Right lobe of liver (tissue), 6 donors: ENCODE measurements around the gene HDHD3. TPM values are rescaled to one million over a fixed set of nuclear protein-coding genes. Genes with fewer than 3 reads are reported as not detected.
A peak's percentile ranks its signal among the peaks of the same experiment; 100 is the strongest.

Experiments
- ATAC-seq, 4 donors: fragments of 200-7000 bp; cut with Tn5 transposase; one replicate each; pipeline ENCODE4 v1.9.1; 2020; ENCODE audit warnings: mild to moderate bottlenecking in 4 of 4, moderate library complexity in 4 of 4
- DNase-seq, 3 donors: peaks; one replicate each; pipeline ENCODE4 v3.0.0-alpha.2; 2020
- H3K27ac ChIP-seq, 3 donors: fragments of 200-600 bp; one replicate each; pipeline ENCODE4 v1.8.0; 2022
- H3K27me3 ChIP-seq, 2 donors: fragments of 200-600 bp; one replicate each; pipeline ENCODE4 v1.8.0; 2022
- H3K36me3 ChIP-seq, 4 donors: fragments of 200-600 bp; sonication (generic) in 1 of 4; one replicate each; pipeline versions ENCODE4 v1.5.1 to v1.8.0; 2017 to 2022; ENCODE audit warnings: control low read depth in 1 of 4
- H3K4me1 ChIP-seq, 4 donors: fragments of 200-600 bp; sonication (generic) in 1 of 4; one replicate each; pipeline versions ENCODE4 v1.5.1 to v1.8.0; 2017 to 2022; ENCODE audit warnings: control low read depth in 1 of 4
- H3K4me3 ChIP-seq, 3 donors: fragments of 200-600 bp; one replicate each; pipeline ENCODE4 v1.8.0; 2022
- H3K9me3 ChIP-seq, 4 donors: fragments of 200-600 bp; sonication (generic) in 1 of 4; one replicate each; pipeline versions ENCODE4 v1.5.1 to v1.8.0; 2017 to 2022; ENCODE audit warnings: control low read depth in 1 of 4
- CTCF ChIP-seq, 4 donors: fragments of 200-600 bp in 3 of 4; fragments of 450-650 bp in 1 of 4; IDR thresholded peaks; one replicate each; pipeline versions ENCODE4 v1.5.1 to v1.8.0; 2016 to 2022; ENCODE audit warnings: antibody characterized with exemption in 4 of 4, mild to moderate bottlenecking in 2 of 4
- POLR2A ChIP-seq: fragments of 450-650 bp; IDR thresholded peaks from one replicate; pipeline ENCODE4 v1.6.1; 2017; ENCODE audit warnings: antibody characterized with exemption, mild to moderate bottlenecking
- WGBS: methylation state at CpG from one replicate; pipeline ENCODE4 v1.1.6; 2018; ENCODE audit warnings: low coverage, low lambda C conversion rate; ENCODE audit not compliant: insufficient coverage; ENCODE audit errors: missing lambda C conversion rate; 5-methylcytosine and 5-hydroxymethylcytosine counted together
- intact Hi-C, 2 donors: fragments of 100-400 bp; cut with DNase I; formaldehyde crosslinking; loops; one replicate each; pipeline versions ENCODE4 v1.11.2 to v1.14.1; 2022
- total RNA-seq, 6 experiments: library from RNA; depleted of rRNA in 2 of 6; stranded (reverse); fragments of >200 nt in 2 of 6; fragmentation: NEBNext Ultra II Directional in 3 of 6; extraction: Animal tissue kit (Norgen Biotek cat#: 25700) in 3 of 6; gene quantifications; one replicate each; pipeline versions ENCODE4 v1.1.0 to v1.2.4, GENCODE V29; 2016 to 2023
- donor health status: DM: no; HTN: yes; CAD: no.
- donor health status: DM: no; HTN: no; CAD: no.
- donor health status: DM: no; HTN: no; CAD: no.
- donor health status: DM: no; HTN: yes; CAD: no.
- donor health status: DM: no; HTN: yes; CAD: no.

The HDHD3 gene
- total RNA-seq, 6 experiments from 2014 or later: 36.5 to 70.5 (median 67.1) TPM

DNA sequence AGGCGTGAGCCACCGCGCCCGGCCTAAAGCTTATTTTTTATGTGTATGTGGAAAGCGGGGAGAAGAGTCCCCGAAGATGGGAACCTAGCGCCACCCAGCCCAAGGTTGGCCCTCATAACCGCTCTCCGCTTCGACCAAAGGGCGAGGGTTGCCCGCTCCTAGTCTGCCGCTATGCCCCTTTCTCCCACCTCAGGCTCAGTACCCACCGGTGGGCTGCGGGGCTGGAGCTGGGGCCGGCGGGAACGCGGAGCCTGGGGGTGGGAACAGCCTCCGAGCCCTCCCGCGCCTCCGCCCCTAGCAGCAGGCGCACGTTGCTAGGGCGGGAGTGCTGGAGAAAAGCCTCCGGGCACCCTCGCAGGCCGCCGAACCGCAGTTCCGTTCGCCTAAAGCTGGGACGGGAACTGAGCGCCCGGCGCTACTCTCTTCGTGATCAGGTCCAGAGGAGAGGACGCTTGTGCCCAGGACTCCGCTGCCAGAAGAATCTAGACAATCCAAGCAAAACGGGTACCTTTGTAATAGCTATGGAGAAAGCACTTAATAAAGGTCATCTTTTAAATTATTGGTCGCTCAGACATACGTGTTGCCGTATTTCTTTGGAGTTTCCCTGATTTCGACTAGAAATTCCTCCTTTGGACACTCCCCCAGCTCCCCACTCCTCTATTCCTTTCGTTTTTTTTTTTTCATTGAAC, 36.6 kb downstream of the HDHD3 start, which contains the start of gene WDR31:
Gene WDR31, minus strand, starts transcription at position 265 of the 689 bp plus-strand sequence. CDS start 8,253 bp downstream, outside the sequence.
- Histone ChIP-seq H3K4me3 (peak within 1 kb of the TSS; percentile 73 to 90 (median 87)), H3K4me1 (peaks cover 0 to 9% (median 2%) of the 10 kb centered on the region in 4 donors), H3K36me3 (no peaks in the 10 kb centered on the region), H3K27me3 (no peaks in the 10 kb centered on the region), H3K9me3 (no peaks in the 10 kb centered on the region), H3K27ac (peak within 1 kb of the TSS in 2 of 3 donors; percentile 35 to 36)
- TF ChIP-seq POLR2A: peak; percentile 29
- no peak for TF ChIP-seq CTCF (IDR thresholded peaks at IDR 0.05)
- intact Hi-C loops: no loop called here
- WGBS: under 1% methylated on average over 21 of the region's 46 CpGs
- DNase-seq (peak; percentile 88 to 91 (median 89)), ATAC-seq (peak; percentile 96 to 99 (median 98))

DNA sequence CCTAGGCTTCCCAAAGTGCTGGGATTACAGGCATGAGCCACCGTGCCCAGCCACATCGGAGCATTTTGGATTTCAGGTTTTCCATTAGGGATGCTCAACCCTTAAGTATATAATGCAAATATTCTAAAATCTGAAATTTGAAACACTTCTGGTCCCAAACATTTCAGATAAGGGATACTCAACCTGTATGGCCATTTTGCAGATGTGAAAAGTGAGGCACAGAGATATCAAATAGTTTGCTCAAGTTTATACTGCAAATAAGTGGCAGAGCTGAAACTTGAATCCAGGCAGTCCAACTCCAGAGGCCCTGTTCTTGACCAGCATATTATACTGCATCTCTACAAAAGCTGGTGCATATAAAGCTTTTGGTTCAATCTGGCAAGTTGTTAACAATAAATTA, 39.1 kb downstream of the HDHD3 start:
- Histone ChIP-seq H3K27me3 (no peaks in the 10 kb centered on the region), H3K36me3 (no peaks in the 10 kb centered on the region), H3K4me3 (no peak overlapping the region), H3K9me3 (no peaks in the 10 kb centered on the region), H3K4me1 (peaks cover 0 to 4% (median 0%) of the 10 kb centered on the region in 4 donors), H3K27ac (no peak overlapping the region)
- WGBS: 94% methylated on average over 2 of the region's 2 CpGs
- no peak for ATAC-seq
- no peak for DNase-seq
- intact Hi-C loops: no loop called here
- TF ChIP-seq POLR2A: no peak
- no peak for TF ChIP-seq CTCF (IDR thresholded peaks at IDR 0.05)

DNA sequence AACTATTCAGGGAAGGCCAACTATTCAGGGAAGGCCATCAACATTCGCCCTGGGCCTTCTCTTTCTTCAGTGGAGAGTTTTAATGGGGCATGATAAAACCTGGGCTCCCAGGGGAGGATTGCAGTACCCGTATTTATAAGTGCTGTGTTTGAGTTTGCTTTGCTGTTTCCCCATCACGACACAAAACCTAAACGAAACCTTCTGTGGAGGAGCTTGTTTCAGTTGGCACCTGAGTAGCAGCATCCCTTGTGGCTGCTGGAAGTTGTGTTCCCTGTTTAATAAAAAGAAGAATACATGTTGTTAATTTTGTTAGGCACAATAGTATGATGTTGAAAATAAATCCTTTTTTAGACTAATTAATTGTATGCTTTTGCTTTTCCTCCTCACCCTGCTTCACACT, 45.0 kb downstream of the HDHD3 start:
- ATAC-seq (no peak), DNase-seq (no peak)
- no peaks in the 10 kb centered on the region for H3K36me3 ChIP-seq
- no peak overlapping the region for H3K4me3 ChIP-seq
- TF ChIP-seq POLR2A (no peak), CTCF (IDR thresholded peaks at IDR 0.05) (no peak)
- H3K4me1 ChIP-seq: no peaks in the 10 kb centered on the region
- no peaks in the 10 kb centered on the region for H3K9me3 ChIP-seq
- no peaks in the 10 kb centered on the region for H3K27me3 ChIP-seq
- H3K27ac ChIP-seq: no peak overlapping the region
- WGBS: 68% methylated on average over 4 of the region's 4 CpGs
- intact Hi-C loops: no loop called here

- H3K27ac ChIP-seq: no peak overlapping the region
- H3K36me3 ChIP-seq: no peaks in the 10 kb centered on the region
- H3K9me3 ChIP-seq: no peaks in the 10 kb centered on the region
- DNase-seq: no peak
- no peaks in the 10 kb centered on the region for H3K27me3 ChIP-seq
- H3K4me1 ChIP-seq: no peaks in the 10 kb centered on the region
- intact Hi-C loops: no loop called here
- H3K4me3 ChIP-seq: no peak overlapping the region
- WGBS: 92% methylated on average over 3 of the region's 3 CpGs
- ATAC-seq: no peak
- TF ChIP-seq CTCF (IDR thresholded peaks at IDR 0.05): no peak
- no peak for TF ChIP-seq POLR2A
Observed at GRCh38 chr9:113328045-113328782, 48.6 kb downstream of the HDHD3 start.
